ENCODE results near the gene AK4. TPM values are rescaled to one million over a fixed set of nuclear protein-coding genes. Genes with fewer than 3 reads are reported as not detected.

The AK4 gene
- total and polyA plus RNA-seq, 2 of the 8 experiments (the other 6 are each of a cell fraction or from before 2014, with no cell fraction given), result 64.5 to 175 TPM

DNA sequence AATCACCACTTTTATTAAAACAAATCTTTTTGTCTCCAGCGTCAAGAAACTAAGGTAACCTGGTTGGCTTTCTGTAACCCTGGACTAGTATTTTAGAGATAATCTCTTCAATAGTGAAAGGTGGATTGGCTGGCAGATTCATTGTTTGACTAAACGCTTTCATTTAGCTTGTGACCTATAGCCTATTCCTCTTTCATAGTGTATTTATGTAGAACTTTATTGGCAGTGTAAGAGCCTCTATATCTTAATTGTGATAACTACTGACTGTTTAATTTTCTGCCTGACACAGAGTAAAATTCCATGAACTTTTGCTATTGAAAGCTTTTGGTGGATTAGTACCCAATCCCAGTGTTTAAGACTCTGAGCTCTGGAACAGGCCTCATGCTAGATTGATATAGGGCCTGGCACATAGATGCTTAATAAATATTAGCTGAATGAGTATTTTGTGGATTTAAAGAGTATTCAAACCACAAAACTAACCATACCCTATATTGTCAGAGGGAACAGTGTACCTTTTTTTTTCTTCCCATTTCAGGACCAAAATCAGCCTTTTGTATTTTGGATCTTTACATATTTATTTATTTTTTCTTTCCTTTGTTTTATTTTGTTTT is 34.8 kb downstream of the AK4 start (continued):
- TF ChIP-seq GTF2F1 (IDR thresholded peaks at IDR 0.05; ENCODE audit: borderline replicate concordance, low read depth, low read length) (no peak), TEAD4 (IDR thresholded peaks at IDR 0.05; ENCODE audit: low read depth, low read length) (no peak), MAFK (IDR thresholded peaks at IDR 0.05; ENCODE audit: low read depth, low read length) (no peak), PHF8 (conservative IDR thresholded peaks at IDR 0.05; ENCODE audit: low read depth, low read length) (no peak), EZH2 (IDR thresholded peaks at IDR 0.05; ENCODE audit: low read depth, low read length, severe bottlenecking) (no peak), RXRA (IDR thresholded peaks at IDR 0.05; ENCODE audit: insufficient read depth, low read depth, low read length) (no peak), SIN3A (conservative IDR thresholded peaks at IDR 0.05 in 1 of 2, IDR thresholded peaks at IDR 0.05 in 1 of 2; ENCODE audit: low read depth in 1 of 2, low read length in 2 of 2) (no peak)

Measured in H1 (cell line).